Gastrocnemius medialis (tissue), 4 donors: ENCODE data around the gene ADAMTS18.

ENCODE experiments used
- POLR2A ChIP-seq, 2 donors: fragments of 450-650 bp; IDR thresholded peaks; one replicate each; pipeline ENCODE4 v1.6.1; 2017; ENCODE audit warnings: antibody characterized with exemption in 2 of 2, mild to moderate bottlenecking in 2 of 2, moderate library complexity in 2 of 2
- TF ChIP-seq, protein P1 (sequence below), 5 experiments: fragments of 450-650 bp in 3 of 5; fragments of 200-600 bp in 2 of 5; sonication (generic) in 2 of 5; IDR thresholded peaks in 4 of 5; conservative IDR thresholded peaks in 1 of 5; 1 replicate in 4 of 5; 2 replicates in 1 of 5; pipeline ENCODE4 v1.5.1; 2016 to 2019; ENCODE audit warnings: antibody characterized with exemption in 5 of 5, mild to moderate bottlenecking in 3 of 5, moderate library complexity in 3 of 5

DNA sequence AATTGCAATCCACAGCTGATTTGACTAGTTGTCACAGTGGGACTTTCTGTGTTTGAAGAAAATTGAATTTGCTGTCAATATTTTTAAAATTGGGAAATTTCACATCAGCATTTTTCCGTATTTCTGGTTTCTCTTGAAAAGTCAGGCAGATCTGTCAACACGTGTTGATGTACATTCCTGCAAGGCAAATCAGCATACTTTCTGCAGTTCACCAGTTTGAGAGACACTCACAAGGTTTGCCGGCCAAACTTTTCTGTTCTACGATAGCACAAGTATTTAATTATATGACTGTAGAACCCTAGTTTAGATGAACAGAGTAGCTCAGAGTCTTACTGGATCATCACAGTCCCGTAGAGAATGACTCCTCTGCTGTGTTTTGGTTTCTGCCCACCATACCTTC is 102.0 kb downstream of the ADAMTS18 start:
- TF ChIP-seq, protein P1, sequence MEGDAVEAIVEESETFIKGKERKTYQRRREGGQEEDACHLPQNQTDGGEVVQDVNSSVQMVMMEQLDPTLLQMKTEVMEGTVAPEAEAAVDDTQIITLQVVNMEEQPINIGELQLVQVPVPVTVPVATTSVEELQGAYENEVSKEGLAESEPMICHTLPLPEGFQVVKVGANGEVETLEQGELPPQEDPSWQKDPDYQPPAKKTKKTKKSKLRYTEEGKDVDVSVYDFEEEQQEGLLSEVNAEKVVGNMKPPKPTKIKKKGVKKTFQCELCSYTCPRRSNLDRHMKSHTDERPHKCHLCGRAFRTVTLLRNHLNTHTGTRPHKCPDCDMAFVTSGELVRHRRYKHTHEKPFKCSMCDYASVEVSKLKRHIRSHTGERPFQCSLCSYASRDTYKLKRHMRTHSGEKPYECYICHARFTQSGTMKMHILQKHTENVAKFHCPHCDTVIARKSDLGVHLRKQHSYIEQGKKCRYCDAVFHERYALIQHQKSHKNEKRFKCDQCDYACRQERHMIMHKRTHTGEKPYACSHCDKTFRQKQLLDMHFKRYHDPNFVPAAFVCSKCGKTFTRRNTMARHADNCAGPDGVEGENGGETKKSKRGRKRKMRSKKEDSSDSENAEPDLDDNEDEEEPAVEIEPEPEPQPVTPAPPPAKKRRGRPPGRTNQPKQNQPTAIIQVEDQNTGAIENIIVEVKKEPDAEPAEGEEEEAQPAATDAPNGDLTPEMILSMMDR (IDR thresholded peaks at IDR 0.05 in 4 of 5, conservative IDR thresholded peaks at IDR 0.05 in 1 of 5) = no peak
- no peak for TF ChIP-seq POLR2A (IDR thresholded peaks at IDR 0.05)
